ENCODE measurements around the gene RAC3.

Gene RAC3

DNA sequence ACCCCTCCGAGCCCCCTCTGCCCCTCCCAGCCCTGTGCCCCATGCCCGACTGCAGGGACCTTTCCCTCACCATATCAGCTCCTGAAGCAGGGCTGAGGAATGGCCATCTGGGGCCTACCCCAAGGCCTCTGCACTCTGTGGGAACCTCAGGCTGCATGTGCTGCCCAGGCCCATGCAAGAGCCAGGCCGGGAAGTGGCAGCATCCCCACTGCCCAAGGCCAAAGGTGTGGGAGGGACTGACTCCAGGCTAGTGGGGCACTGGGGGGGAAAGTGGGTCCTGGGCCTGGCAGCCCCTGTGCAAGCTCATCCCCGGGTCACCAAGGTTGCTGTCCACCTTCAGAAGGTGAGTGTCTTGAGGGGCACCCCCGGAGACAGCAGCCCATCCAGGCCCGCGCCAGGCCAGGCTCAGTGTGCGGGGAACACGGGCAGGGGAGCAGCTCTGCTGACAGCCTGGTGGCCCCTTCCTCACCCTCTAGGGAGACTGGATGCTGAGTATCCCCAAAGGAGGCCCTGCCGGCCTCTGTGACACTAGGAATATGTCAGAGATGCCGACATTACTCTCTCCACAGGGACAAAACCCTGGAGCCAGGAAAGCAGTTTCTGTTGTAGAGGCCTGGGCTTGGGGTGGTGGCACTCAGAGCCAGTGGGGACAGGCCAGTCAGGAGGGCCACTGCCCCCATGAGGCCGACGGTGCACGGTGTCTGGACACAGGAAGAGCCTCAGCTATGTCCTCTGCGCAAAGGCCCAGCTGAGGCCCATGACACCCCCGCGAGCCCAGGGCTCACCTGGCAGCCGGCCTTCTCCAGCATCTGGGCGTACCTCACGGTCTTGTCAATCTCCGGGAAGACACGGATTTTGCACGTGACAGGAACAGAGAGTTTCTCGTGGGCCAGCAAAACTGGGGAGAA is 30.9 kb downstream of the RAC3 start:
- peak overlapping the region; percentile 32 to 63 (median 44) for H3K4me3 Mint-ChIP-seq
- H3K27ac Mint-ChIP-seq = no peak overlapping the region
- H3K9me3 Mint-ChIP-seq = no peaks in the 10 kb centered on the region
- peaks cover 9% of the 10 kb centered on the region for H3K36me3 Mint-ChIP-seq (ENCODE audit: low read depth)
- TF ChIP-seq, protein P1, sequence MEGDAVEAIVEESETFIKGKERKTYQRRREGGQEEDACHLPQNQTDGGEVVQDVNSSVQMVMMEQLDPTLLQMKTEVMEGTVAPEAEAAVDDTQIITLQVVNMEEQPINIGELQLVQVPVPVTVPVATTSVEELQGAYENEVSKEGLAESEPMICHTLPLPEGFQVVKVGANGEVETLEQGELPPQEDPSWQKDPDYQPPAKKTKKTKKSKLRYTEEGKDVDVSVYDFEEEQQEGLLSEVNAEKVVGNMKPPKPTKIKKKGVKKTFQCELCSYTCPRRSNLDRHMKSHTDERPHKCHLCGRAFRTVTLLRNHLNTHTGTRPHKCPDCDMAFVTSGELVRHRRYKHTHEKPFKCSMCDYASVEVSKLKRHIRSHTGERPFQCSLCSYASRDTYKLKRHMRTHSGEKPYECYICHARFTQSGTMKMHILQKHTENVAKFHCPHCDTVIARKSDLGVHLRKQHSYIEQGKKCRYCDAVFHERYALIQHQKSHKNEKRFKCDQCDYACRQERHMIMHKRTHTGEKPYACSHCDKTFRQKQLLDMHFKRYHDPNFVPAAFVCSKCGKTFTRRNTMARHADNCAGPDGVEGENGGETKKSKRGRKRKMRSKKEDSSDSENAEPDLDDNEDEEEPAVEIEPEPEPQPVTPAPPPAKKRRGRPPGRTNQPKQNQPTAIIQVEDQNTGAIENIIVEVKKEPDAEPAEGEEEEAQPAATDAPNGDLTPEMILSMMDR (IDR thresholded peaks at IDR 0.05; ENCODE audit: unreplicated experiment in 3 of 3) = no peak
- H3K4me1 Mint-ChIP-seq = no peaks in the 10 kb centered on the region
- H3K27me3 Mint-ChIP-seq (ENCODE audit: low read depth) = no peaks in the 10 kb centered on the region

DNA sequence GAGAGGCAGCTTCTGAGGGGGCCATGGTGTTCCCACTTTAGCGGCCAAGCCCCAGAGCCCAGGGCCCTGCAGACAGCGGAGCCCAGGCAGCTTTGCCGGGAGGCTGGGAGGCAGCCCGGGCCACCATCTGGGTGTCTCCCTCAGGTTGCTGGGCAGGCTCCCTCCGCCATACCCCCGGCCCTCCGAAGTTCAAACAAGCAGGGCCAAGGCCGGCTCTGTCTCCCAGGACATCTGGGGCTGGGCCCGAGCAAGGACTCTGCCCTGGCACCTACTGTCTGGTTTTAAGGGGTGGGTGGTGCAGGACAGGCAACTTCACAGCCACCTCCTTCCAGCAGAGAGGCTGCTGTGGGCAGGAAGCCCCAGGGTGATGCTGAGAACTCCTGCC is 31.5 kb downstream of the RAC3 start:
- Mint-ChIP-seq H3K4me3 (no peak overlapping the region), H3K36me3 (ENCODE audit: low read depth) (peaks cover 5% of the 10 kb centered on the region), H3K27me3 (ENCODE audit: low read depth) (no peaks in the 10 kb centered on the region), H3K4me1 (no peaks in the 10 kb centered on the region), H3K27ac (no peak overlapping the region), H3K9me3 (no peaks in the 10 kb centered on the region)
- TF ChIP-seq, protein P1 (IDR thresholded peaks at IDR 0.05; ENCODE audit: unreplicated experiment in 3 of 3) = no peak

DNA sequence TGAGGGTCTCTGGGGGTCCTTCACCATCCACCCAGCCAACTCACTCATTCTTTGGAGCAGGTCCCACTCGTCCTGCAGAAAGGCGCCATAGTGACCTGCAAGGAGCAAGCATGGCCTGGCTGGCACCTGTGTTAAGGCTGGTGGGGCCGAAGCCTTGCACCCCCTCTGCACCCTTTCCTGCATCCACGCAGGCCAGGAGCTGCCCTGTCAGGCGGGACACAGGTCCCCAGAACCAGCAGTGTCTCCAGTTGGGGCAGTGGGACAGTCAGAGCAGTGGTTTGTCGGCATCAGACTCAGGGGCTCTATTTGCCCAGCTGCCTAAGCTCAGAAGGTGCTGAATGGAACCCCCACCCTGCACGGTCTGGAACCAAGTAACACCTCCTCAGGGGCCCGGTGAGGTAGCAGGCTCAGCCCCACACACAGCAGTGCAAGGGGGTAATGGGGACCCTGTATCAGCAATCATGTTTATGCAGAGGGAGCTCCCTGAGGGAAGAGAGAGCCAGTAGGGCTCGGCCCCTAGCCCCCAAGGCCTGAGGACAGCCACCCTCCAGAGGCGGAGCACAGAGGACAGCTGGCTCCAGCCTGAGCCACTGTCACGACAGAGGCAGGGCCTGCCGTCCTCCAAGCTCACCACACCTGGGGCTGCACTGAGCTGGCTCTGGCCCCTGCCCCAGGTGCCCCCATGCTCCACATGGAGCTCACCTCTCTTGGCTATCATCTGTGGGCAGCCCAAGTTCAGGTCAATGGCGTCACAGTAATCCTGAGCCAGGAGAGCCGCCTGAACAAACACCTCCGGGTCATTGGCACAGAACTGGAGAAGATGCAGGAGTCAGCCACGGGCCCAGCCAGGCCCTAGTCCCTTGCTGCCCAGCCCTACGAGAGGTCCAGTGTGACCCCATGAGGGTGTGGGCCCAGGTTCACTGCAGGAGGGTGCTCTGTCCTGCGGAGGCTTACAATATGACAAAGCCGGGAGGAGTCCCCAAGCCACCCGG is 32.2 kb downstream of the RAC3 start:
- H3K27ac Mint-ChIP-seq = no peak overlapping the region
- H3K27me3 Mint-ChIP-seq (ENCODE audit: low read depth) = no peaks in the 10 kb centered on the region
- H3K9me3 Mint-ChIP-seq = no peaks in the 10 kb centered on the region
- peak overlapping the region; percentile 68 to 76 (median 75) for H3K4me3 Mint-ChIP-seq
- TF ChIP-seq, protein P1 (IDR thresholded peaks at IDR 0.05; ENCODE audit: unreplicated experiment in 3 of 3) = no peak
- H3K36me3 Mint-ChIP-seq (ENCODE audit: low read depth) = peaks cover 3% of the 10 kb centered on the region
- H3K4me1 Mint-ChIP-seq = no peaks in the 10 kb centered on the region

DNA sequence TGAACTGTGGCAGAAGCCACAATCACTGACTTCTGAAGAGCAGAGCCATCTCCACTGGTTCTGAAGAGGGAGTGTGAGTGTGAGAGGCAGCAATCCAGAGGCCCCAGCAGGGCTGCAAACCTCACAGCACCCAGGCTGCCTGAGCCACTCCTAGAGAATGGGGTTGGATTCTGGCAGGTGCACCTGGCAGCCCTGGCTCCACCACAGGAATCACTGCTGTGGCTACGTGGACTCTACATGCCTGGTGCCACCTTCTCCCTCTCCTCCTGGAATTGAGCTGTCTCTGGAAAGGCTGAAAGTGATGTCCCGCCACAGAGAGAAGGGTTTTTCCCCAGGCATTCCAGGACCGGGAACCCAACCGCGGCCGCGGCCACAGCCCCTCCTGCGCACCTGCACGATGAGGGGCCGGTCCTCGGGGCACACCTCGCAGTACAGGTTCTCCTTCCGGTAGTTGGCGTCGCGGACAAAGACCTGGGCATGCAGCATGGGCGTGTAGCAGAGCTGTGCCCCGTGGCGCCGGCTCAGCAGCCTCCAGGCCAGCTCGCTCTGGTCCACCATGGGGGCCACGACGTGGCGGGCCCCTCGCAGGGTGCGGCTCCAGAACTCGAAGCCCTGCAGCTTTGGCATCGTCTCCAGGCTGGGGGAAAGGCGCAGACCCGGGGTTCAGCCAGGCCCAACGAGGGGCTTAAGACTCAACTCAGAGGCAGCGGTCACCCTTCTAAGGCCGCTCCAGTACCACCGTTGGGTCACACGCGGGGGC is 33.1 kb downstream of the RAC3 start:
- H3K27ac Mint-ChIP-seq = no peak overlapping the region

DNA sequence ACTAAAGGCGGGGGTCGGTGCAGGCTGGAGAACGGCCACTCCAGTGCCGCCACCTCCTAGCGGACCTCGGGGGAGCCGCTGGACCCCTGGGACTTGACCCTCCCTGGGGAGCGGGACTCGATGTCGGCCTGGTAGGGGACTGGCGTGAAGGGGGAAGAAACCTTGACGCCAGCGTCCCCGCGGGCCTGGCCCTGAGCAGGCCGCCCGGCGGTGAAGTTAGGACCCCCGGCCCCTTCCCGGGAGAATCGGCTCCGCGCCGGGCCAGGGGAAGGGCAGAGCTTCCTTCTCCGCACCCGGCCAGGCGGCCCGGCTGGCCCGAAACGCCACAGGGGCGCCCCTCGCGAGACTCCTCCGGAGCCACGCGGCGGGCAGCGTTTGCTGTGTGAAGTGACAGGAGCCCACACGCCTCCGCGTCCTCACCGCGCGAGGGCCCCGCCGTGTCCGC is 33.7 kb downstream of the RAC3 start:
- no peaks in the 10 kb centered on the region for H3K27me3 Mint-ChIP-seq (ENCODE audit: low read depth)

More for the DNA sequence above, 33.1 kb downstream of the RAC3 start:
- Mint-ChIP-seq H3K9me3 (no peaks in the 10 kb centered on the region), H3K4me3 (peak overlapping the region; percentile 68 to 76 (median 75)), H3K4me1 (no peaks in the 10 kb centered on the region), H3K36me3 (ENCODE audit: low read depth) (peaks cover 3% of the 10 kb centered on the region), H3K27me3 (ENCODE audit: low read depth) (no peaks in the 10 kb centered on the region)
- TF ChIP-seq, protein P1 (IDR thresholded peaks at IDR 0.05; ENCODE audit: unreplicated experiment in 3 of 3) = no peak

More for the DNA sequence above, 33.7 kb downstream of the RAC3 start:
- H3K4me1 Mint-ChIP-seq = no peaks in the 10 kb centered on the region
- H3K4me3 Mint-ChIP-seq = peak overlapping the region; percentile 68 to 75 (median 69)
- peaks cover 1% of the 10 kb centered on the region for H3K36me3 Mint-ChIP-seq (ENCODE audit: low read depth)
- TF ChIP-seq, protein P1 (IDR thresholded peaks at IDR 0.05; ENCODE audit: unreplicated experiment in 3 of 3) = no peak
- H3K9me3 Mint-ChIP-seq = no peaks in the 10 kb centered on the region
- H3K27ac Mint-ChIP-seq = no peak overlapping the region
